SIG-M5 treated with dmso at 0.1 percent for 504 hours (cell line): Measurements from ENCODE around the gene MEIOC.
"Not testable (repeated sequence)": the region's sequence is repeated elsewhere in the genome, so short reads cannot be mapped to it uniquely, and the experiment has no call there.

Experiments used
- DNase-seq: peaks from one replicate; lab custom pipeline; 2025; ENCODE audit not compliant: unreplicated experiment; lab: John Stamatoyannopoulos, UW

The MEIOC gene

DNA sequence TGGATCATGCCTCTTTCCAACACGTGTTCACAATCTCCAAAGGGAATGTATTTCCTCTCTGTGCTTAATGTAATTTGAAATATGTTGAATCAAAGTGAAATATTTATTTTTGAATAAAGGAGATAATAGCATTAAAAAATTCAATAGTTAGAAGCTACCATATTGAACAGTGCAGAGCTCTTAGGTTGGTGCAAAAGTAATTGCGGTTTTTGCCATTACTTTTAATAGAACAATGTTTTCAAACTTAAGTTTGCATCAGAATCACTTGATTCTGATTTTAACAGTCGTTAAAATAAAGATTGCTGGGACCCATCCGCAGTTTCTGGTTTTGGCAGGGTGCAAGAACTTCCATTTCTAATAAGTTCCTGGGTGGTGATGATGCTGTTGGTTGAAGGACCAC is 10.0 kb upstream of the MEIOC start:
- no peak for DNase-seq

DNA sequence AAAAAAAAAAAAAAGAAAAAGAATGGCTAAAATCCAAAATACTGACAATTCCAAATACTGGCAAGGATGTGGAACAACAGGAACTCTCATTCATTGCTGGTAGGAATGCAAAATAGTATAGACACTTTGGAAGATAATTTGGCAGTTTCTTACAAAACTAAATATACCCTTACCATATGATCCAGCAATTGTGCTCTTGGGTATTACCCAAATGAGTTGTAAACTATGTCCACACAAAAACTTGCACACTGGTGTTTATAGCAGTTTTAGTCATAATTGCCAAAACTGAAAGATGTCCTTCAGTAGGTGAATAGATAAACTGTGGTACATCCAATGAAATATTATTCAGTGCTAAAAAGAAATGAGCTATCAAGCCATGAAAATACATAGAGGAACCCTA is 8.5 kb upstream of the MEIOC start:
- no peak for DNase-seq

DNA sequence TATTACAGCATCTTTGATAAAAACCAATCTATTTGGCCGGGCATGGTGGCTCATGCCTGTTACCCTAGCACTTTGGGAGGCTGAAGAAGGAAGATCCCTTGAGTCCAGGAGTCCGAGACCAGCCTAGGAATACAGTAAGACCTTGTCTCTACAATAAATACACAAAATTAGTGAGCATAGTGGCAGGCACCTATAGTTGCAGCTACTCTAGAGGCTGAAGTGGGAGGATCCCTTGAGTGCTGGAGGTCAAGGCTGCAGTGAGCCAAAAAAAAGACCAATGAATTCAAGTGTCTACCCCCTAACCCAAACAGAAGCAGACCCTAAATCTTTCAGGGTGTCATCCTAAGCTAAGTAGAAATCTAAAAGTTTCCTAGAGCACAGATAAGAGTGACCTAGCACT is 7.3 kb upstream of the MEIOC start:
- no peak for DNase-seq

DNA sequence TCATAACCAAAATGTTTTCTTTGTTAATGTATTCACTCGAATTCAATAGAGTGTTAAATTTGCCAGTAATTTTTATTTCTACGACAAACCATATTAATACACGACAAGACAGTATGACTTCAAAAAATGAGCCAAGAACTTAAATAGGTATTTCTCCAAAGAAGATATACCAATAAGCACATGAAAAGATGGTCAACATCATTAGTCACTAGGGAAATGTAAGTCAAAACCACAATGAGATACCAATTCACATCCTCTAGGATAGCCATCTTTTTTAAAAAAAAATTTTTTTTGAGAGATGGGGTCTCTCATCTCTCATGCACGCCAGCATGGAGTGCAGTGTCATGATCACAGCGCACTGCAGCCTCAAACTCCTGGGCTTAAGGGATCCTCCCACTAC is 5.0 kb upstream of the MEIOC start:
- no peak for DNase-seq

DNA sequence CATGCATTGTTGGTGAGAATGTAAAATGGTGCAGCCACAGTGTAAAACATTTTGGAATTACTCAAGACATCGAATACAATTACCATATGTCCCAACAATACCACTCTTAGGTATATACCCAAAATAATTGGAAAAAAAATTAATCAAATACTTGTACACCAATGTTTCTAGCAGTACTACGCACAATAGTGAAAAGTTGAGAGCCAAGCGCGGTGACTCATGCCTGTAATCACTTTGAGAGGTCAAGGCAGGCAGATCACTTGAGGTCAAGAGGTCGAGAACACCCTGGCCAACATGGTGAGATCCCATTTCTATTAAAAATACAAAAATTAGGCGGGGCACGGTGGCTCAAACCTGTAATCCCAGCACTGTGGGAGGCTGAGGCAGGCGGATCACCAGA is 3.5 kb upstream of the MEIOC start:
- no peak for DNase-seq

DNA sequence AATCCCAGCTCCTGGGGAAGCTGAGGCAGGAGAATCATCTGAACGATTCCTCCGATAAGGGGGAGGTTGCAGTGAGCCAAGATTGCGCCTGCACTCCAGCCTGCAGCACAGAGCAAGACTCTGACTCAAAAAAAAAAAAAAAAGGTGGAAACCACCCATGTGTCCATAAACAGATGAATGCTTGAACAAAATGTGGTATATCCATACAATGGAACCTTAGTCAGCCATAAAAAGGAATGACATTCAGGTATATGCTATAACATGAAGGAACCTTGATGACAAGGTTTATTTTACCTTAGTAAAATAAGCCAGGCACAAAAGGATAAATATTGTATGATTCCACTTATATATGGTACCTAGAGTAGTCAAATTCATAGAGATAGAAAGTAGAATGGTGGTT is 2.9 kb upstream of the MEIOC start:
- no peak for DNase-seq

DNA sequence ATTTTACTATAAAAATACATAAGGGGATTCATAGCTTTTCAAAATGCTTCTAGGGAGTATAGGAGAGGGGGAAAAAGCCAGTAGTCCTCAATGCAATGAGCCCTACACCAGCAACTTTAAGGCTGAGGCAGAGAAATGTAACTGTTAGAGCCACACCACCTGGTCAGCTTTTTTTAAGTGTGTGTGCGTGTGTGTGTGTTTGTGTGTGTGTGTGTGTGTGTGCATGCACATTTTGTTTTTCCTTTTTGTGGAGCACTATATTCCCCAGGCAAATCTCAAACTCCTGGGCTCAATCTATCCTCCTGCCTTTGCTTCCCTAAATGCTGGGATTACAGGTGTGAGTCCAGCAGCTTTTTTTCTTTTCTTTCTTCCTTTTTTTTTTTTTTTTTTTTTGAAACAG is 2.3 kb upstream of the MEIOC start:
- DNase-seq = no peak

DNA sequence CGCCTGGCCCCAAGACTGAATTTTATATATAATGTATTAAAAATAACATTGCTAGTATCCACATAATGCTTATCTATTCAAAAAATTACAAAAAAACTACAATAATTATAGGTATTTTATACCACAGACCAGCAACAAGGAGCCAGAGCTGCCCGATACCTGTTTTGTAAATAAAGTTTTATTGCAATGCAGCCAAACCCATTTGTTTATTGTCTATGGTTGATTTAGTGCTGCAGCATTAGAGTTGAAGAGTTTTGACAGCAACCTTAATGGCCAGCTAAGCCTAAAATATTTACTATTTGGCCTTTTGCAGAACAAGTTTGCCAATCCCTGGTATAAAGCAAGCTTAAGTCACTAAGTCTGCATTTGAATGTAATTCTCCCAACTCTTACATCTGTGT is 5.6 kb downstream of the MEIOC start:
- DNase-seq = no peak

DNA sequence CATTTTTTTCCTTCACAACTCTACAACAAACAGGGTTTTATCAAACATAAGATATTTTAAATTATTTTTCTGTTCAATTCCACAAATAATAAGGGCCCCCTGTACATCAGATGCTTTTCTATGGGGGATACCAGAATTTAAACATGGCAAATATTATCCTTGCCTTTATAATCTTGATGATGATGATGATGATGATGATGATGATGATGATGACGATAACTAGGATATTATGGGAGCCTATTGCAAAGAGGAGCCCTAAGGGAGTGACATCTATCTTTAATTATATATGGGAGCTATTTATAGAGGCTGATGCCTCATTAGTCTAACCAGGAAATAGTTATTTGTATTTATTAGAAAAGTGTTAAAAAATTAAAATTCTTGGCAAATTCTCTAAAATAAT is 6.8 kb downstream of the MEIOC start:
- no peak for DNase-seq

DNA sequence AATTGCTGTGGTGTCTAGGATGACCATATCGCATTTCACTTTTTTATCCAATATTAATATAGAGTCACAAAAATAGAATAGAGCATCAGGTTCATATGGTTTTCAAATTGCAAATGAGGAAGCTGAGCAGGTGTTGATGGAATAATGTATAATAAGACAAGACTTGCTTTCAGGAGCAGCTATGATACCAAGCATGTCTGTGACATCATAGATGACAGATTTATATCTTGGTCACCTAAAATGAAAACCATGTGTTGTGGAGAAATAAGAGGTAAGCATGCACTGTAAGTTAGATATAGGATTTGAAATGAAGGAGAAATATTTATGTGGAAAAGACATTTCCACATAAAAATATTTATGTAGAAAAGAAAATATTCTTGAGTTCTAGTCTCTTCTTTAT is 8.6 kb downstream of the MEIOC start:
- no peak for DNase-seq

DNA sequence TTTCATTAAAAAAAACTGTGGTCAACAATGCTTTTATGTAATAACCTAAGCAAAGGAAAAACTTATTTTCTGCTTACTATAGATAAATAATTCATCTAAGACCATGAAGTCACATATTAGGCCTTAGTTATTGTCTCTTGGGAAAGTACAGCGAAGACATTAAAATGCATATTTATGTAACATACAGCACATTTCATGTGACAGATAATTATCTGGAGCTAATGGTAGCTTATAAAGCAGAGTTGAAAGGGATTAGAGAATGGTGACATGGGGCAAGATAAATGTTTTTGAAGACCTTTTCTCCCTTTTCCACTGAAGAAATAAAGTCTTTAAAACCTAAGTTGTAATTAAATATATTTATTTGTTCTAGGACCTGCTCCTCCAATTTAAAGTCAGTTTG is 9.7 kb downstream of the MEIOC start:
- DNase-seq = no peak

DNA sequence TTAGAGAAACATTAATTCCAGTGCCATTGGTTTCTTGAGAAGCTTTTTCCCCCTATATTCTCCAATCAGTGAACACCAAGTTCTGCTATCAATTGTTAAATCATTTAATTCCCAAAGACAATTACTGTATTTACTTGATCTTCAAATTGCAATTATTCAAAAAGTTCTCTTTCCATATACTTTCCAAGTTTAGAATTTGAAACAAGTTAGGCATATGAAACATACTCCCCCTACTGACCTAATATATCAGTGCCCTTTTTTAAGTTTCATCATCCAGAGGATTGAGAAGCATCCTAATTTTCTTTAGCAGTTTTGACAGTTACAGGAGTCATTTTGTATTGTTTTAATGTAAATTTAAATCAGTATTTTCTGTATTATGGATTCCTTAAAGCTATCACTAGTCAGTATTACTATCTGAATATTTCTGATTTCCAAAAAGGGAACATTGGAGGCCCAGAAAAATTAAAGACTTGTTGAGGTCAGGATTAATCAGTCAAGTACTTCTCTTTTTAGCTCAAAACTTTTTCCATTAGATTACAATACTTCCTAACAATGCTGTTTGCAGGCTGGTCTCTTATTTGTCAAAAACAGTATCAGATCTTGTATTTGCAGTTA is 16.3 kb downstream of the MEIOC start:
- peak; percentile 61 for DNase-seq

DNA sequence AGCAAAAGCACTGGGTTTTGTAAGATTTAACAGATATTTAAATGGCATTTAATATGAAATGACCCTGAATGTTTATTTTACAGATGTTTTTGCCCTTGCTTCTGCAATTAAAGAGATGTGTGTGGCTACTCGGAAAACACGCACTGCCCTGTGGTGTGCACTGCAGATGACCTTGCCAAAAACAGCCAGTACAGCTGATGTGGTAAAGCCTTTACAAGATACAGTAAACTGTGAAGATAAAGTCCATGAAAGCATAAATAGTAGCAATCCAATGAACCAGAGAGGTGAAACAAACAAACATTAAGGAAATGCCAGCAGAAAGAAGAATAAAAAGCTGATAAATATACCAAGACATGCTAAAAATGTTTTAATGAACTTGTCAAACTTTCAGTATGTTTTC is 17.6 kb downstream of the MEIOC start:
- no peak for DNase-seq

DNA sequence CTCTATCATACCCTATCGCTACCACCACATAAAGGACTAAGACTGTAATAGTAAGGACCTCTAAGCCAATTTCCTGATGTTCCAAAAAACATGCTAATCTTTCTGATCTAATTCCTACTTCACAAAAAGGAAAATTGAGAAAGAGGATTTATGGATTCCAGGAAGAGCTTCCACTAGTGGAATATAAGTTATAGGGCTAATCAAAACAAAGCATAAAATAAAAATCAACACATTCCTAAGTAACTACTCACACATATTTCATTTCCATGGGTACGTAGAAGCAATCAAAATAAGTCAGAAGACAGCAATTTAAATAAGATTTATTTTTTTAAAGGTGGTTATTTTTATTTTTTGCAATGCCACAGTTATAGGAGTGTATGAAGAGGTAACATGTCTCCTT is 20.9 kb downstream of the MEIOC start:
- DNase-seq = no peak

DNA sequence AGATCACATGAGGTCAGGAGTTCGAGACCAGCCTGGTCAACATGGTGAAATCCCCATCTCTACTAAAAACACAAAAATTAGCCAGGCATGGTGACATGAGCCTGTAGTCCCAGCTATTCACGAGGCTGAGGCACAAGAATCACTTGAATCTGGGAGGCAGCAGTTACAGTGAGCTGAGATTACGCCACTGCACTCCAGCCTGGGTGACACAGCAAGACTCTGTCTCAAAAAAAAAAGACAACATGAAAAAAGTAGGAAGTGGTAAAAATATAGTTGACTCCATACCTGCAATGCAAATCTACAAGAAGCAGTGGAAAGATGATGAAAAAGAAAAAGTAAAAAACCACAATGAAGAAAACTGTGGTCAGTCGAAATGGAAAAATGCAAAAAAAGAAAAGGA is 27.0 kb downstream of the MEIOC start:
- peak; percentile 87 for DNase-seq

DNA sequence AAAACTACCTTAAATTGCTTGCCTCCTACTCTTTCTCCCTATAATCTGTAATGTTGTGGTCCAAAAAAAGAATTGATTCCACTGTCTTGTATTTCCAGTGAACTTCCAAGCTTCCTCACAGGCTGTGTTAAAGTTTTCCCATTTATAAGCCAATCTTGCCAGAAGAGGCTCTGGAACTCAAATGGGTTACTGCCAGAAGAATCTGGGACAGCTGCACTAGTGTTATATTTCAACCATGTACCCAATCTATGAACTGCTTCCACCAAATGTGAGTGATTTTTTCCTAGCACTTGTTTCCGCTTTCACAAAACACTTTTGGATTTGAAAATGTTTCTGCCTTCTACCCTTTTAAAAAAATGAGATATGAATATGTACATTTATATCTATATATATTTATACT is 31.5 kb downstream of the MEIOC start:
- no peak for DNase-seq

DNA sequence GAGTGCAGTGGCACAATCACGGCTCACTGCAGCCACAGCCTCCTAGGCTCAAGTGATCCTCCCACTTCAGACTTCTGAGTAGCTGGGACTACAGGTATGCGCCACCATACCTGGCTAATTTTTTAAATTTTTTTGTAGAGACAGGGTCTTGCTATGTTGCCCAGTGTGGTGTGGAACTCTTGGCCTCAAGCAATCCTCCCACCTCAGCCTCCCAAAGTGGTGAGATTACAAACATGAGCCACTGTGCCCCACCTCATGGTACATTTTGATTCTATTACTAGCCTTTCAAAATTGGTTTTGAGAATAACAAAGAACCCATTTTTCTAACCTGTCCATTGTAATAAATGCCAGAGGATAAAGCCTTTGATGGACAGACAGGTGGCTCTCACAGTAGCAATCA is 31.9 kb downstream of the MEIOC start:
- no peak for DNase-seq

DNA sequence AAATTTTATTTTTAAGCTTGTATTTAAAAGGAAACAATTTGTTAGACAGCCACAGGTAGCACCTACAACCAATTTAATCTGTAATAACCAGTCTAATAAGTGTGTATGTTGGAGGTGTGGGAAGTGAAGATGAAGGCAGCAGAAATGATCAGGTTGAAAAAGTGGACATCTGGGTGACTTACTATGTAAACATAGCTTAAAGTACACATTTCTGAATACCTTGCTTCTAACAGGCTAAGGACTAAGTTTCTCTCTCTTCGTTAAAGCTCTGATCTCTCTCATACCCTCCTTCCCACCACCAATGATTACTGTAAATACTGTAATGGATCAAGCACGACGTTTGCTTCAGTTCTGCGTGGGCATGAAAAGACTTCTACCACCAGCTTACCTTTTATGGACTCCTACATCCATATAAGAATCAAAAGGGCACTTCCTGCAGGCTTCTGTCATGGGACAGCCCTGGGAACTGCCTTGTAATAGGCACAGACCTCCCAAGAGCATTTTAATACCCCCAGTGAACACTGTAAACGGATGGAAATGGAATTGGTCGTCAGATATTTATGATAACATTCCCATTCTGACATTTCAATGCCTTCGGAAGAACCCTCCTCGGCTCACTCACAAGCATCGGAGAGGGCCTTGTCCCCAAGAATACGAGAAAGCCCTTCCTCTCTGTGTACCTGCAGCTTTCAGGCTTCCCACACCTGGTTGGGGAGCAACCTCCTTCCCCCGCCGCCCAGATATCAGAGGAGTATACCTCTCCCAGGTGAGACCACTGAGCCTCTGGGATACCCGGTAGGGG is 32.6 kb downstream of the MEIOC start:
- no peak for DNase-seq

DNA sequence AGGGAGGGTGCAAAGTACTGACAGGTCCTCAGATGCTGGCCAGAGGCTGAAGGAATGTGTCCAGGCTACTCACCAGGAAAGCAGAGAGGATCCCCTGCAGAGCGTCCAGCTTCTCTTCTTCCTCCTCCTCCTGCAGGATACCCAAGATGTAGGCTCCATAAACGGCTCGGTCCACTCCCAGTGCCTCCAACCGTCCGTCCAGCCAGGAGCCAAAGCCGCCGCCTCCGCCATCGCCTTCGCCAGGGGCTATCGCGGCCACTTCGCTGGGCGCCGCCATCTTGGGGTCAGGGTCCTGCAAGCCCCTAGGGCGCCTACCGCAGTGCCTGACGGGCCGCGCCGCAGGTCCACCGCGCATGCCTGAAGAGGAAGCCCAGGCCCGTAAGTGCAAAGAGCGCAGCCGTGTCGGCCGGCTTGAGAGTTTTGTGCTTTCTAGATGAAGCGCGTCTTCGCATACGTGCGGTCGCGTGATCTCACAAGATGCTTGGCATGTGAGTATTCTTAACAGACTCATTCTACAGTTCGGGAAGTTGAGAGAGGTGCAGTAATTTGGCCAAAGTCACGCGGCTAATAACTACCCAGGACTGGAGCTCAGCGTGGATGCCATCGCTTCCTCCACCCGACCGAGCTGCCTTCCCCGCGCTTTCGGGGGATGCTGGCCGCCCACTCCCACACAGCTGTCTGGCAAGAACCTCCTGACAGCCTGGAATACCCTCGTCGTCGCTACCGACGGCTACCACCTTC is 33.4 kb downstream of the MEIOC start, which contains the start of gene CCDC43:
Gene CCDC43 (minus strand): TSS at position 300 of the 741 bp plus-strand sequence. CDS start 23 bp downstream, at position 277.
- peak; percentile 88 for DNase-seq

DNA sequence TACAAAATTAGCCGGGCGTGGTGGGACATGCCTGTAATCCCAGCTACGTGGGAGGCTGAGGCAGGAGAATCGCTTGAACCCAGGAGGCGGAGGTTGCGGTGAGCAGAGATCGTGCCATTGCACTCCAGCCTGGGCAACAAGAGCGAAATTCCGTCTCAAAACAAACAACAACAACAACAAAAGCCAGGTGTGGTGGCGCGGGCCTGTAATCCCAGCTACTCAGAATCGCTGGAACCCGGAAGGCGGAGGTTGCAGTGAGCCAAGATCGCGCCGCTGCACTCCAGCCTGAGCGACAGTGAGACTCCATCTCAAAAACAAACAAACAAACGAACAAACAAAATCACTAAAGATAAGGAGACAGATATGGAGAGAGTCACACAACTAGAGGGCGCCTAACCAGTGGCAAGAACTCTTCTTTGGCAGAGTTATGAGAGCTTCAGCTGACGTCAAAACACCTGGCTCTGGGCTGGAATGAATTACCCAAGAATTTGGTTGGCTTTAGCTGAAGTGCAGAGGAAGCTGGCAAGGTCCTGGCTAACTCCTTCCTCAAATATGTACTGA is 34.6 kb downstream of the MEIOC start:
- peak; percentile 80 for DNase-seq

DNA sequence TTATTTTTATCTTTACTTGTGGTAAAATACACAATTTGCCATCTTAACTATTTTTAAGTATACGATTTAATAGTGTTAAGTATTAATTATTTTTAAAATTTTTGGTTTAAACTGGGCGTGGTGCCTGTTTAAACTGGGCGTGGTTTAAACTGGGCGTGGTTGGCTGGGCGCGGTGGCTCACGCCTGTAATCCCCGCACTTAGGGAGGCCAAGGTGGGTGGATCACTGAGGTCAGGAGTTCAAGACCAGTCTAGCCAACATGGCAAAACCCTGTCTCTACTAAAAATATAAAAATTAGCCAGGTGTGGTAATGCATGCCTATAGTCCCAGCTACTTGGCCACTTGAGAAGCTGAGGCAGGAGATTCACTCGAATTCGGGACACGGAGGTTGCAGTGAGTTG is 37.3 kb downstream of the MEIOC start:
- no peak for DNase-seq

DNA sequence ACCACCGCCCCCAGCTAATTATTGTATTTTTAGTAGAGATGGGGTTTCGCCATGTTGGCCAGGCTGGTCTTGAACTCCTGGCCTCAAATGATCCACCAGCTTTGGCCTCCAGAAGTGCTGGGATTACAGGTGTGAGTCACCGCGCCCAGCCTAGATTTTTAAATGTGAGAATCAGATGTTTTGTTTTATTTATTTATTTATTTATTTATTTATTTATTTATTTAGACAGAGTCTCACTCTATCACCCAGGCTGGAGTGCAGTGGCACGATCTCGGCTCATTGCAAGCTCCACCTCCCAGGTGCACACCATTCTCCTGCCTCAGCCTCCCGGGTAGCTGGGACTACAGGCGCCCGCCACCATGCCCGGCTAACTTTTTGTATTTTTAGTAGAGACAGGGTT is 44.0 kb downstream of the MEIOC start:
- not testable (repeated sequence) for DNase-seq
